ENCODE results near the gene FOSL1.

DNA sequence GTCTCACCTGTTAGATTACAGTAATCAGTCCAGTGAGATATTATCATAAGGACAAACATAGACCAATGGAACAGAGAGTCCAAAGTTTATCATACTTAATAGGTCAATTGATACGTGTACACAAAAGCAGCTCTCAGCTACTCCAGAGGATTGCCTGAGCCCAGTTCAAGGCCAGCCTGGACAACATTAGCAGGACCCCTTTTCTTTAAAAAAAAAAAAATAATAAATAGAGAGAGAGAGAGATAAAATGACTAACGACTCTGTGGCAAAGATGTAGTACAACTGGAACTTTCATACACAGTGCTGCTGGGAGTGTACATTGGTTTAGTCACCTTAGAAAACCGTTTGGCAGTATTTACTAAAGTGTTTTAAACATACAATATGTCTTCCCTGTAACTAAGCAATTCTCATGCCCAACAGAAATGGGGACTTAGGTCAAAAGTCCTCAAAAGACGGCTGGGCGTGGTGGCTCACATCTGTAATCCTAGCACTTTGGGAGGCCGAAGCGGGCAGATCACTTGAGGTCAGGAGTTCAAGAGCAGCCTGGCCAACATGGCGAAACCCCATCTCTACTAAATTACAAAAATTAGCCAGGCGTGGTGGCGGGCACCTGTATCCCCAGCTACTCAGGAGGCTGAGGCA lies 55.8 kb downstream of the FOSL1 start:
- TF ChIP-seq, protein P1, sequence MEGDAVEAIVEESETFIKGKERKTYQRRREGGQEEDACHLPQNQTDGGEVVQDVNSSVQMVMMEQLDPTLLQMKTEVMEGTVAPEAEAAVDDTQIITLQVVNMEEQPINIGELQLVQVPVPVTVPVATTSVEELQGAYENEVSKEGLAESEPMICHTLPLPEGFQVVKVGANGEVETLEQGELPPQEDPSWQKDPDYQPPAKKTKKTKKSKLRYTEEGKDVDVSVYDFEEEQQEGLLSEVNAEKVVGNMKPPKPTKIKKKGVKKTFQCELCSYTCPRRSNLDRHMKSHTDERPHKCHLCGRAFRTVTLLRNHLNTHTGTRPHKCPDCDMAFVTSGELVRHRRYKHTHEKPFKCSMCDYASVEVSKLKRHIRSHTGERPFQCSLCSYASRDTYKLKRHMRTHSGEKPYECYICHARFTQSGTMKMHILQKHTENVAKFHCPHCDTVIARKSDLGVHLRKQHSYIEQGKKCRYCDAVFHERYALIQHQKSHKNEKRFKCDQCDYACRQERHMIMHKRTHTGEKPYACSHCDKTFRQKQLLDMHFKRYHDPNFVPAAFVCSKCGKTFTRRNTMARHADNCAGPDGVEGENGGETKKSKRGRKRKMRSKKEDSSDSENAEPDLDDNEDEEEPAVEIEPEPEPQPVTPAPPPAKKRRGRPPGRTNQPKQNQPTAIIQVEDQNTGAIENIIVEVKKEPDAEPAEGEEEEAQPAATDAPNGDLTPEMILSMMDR (IDR thresholded peaks at IDR 0.05) = no peak
- TF ChIP-seq POLR2A (IDR thresholded peaks at IDR 0.05) = no peak

Measured in tibial nerve (tissue), 3 donors.